Stimulated activated naive CD4-positive, alpha-beta T cell (primary cell): ENCODE data around the gene PLEKHA5.
"Not testable (repeated sequence)": the region's sequence is repeated elsewhere in the genome, so short reads cannot be mapped to it uniquely, and the experiment has no call there.

Source experiments
- DNase-seq, 6 experiments: peaks; one replicate each; lab custom pipeline; 2025; lab: John Stamatoyannopoulos, UW

The PLEKHA5 gene, protein sequence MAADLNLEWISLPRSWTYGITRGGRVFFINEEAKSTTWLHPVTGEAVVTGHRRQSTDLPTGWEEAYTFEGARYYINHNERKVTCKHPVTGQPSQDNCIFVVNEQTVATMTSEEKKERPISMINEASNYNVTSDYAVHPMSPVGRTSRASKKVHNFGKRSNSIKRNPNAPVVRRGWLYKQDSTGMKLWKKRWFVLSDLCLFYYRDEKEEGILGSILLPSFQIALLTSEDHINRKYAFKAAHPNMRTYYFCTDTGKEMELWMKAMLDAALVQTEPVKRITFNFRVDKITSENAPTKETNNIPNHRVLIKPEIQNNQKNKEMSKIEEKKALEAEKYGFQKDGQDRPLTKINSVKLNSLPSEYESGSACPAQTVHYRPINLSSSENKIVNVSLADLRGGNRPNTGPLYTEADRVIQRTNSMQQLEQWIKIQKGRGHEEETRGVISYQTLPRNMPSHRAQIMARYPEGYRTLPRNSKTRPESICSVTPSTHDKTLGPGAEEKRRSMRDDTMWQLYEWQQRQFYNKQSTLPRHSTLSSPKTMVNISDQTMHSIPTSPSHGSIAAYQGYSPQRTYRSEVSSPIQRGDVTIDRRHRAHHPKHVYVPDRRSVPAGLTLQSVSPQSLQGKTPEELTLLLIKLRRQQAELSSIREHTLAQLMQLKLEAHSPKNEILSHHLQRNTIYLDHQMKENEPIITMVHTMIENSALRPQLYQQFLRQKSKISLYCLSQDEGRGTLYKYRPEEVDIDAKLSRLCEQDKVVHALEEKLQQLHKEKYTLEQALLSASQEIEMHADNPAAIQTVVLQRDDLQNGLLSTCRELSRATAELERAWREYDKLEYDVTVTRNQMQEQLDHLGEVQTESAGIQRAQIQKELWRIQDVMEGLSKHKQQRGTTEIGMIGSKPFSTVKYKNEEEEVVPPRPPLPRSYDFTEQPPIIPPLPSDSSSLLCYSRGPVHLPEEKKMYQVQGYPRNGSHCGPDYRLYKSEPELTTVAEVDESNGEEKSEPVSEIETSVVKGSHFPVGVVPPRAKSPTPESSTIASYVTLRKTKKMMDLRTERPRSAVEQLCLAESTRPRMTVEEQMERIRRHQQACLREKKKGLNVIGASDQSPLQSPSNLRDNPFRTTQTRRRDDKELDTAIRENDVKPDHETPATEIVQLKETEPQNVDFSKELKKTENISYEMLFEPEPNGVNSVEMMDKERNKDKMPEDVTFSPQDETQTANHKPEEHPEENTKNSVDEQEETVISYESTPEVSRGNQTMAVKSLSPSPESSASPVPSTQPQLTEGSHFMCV

DNA sequence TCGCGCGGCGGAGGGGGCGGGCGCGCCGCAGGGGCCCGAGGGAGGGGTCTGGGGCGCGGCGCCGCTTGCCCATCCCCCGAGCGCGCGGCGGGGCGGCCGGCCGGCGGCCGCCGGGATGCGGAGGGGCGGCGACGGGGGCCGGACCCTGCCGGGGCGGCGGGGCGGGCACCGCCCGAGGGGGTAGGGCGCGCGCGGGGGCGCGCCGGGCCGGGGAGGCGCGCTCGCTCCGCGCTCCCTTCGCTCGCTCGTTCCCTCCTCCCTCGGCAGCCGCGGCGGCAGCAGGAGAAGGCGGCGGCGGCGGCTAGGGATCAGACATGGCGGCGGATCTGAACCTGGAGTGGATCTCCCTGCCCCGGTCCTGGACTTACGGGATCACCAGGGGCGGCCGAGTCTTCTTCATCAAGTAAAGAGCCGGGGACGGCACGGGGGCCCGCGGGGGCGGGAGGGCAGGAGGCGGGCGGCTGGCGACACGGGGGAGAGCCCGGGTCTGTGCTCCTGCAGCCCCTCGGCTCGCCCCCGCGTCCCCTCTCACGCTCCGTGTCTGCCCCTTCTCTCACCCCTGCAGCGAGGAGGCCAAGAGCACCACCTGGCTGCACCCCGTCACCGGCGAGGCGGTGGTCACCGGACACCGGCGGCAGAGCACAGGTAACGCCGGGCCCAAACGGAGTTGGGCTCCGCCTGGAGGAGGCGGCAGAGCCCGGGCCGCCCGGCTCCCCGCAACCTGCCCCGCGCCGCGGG is at the start of gene PLEKHA5:
TSS of gene PLEKHA5 (plus strand) at position 248 of the 738 bp plus-strand sequence. CDS start at position 315, 67 bp downstream.
- DNase-seq: peak in 3 of 6 experiments; percentile 4 to 35 (median 31)

DNA sequence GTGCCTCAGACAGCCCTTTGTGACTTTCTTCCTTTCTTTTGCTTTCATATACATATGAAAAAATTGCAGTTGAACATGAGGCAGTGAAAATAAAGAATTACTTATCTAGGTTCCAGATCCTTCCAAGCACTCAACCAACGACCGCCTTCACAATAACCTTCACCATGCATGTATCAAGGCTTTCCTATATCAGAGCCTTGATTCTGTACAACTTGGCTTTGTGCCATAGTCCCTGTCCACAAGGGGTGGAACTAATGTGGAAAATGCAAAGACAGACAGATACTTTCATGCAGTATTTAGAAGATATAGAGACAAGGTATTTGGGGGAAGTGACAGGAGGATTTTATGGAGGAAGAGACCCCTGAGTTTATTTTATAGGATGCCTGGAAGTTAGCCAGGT is 48.6 kb upstream of the PLEKHA5 start:
- no peak for DNase-seq

DNA sequence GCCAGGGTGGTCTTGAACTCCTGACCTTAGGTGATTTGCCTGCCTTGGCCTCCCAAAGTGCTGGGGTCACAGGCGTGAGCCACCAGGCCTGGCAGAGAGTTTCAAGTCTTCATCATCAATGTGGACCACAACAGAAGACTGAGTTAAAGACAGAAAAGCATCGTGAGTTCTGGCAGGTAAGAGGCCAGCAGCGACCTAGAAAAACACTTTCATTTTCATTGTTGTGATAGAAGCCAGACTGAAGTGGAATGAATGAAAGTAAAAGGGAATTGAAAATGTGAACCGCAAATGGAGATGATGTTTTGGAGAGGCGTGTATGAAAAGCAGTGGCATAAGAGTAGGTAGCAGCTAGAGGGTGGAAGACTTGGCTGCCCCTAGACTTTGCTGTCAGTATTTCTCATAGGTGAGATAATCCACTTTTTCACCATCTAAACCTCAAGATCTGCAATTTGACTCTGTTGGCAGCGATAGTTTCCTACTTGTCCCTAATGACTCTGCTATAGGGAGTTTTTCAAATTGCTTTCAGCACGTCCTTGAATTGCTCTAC is 47.1 kb upstream of the PLEKHA5 start:
- no peak for DNase-seq

DNA sequence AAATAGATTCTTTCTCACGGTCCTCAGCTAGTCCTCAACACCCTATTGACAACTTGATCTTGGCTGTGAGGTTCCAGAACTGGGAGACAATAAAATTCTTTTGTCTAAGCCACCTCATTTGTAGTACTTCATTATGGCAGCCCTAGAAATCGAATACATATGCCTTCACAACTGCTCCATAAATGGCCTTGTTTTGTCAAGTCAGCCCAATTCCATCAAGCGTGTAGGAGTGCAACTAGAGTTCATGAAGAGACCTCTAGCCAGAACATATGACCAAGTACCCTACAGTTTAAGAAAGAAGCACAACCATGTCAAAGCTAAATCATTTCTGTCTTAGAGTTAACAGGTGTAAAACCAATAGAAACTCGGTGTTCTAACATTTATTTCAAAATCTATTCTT is 45.0 kb upstream of the PLEKHA5 start:
- no peak for DNase-seq

DNA sequence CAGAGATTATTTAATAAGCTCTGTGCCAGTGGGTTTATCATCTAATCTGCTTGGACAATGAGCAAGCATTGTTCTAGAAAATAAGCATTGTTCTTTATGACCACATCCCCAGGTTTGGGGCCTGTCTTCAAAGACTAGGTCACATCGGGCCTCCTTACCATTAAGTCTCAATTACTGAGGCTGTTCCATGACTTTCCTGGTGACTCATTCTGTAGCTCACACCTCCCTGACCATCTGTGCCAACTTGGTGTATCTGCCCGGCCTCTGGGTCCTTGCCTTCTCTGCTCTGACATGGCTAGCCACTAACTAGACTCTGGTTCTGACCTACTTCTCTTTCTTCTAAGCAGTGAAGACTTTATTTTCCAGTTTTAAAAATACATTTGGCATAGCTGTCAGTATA is 44.4 kb upstream of the PLEKHA5 start:
- no peak for DNase-seq

DNA sequence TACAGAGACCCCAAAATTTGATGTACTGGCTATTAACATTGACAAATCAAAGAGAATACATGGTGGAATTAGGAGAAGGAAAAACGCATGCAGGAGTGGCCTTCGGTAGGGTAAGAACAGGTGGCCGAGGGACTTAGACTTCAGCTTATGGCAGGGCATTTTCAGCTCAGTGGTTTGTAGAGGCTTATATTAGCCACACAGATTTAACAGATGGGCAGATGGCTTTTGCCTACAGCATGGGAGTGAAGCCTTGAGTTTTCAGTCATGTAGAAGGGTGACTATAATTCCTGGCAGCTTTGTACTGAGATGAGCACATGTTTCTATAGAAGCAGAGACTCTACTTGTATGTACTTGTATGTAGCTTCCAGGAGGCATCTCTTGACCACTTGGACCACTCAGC is 40.9 kb upstream of the PLEKHA5 start:
- DNase-seq: no peak

DNA sequence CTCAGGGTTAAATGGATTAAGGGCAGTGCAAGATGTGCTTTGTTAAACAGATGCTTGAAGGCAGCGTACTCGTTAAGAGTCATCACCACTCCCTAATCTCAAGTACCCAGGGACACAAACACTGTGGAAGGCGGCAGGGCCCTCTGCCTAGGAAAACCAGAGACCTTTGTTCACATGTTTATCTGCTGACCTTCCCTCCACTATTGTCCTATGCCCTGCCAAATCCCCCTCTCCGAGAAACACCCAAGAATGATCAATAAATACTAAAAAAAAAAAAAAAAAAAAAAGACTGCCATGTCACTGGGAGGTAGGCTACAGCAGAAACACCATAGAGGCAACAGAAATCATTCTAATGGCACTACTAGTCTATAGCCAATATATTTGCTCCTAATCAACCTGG is 37.1 kb upstream of the PLEKHA5 start:
- DNase-seq: not testable (repeated sequence)

DNA sequence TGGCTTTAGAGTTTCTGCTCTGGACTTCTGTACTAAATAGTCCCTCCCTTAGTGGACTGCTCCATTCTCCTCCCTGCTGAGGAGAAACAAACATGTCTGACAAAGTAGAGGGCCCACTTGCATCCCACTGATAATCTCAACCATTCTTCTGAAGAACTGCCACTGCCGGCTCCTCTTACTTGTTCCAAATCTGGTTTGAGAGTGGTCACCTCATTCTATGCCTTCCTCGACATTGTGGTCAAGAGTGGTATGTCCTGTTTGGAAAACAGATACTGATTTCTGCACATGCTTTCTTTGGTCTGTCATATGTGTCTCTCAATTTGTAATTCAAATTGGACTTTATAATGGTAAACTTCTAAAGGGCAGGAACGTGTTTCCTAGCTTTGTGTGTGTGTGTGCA is 36.3 kb upstream of the PLEKHA5 start:
- DNase-seq: no peak

DNA sequence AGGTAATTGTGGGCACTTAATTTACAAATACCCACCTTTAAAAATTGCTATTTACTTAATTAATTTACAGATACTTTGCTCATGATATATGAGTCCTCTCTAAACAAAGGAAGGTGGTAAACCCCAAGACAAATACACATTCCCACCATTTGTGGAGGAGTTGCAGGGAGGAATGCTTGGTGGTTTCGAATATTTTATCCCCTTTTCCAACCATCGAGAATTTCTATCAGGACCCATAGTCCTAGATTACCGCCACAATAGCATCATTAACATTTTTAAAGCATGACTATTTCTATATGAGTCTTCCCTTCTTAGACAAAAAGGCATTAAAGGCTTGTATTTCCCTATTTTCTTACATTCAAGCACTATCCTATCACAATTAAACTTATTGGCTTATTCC is 34.2 kb upstream of the PLEKHA5 start:
- no peak for DNase-seq

DNA sequence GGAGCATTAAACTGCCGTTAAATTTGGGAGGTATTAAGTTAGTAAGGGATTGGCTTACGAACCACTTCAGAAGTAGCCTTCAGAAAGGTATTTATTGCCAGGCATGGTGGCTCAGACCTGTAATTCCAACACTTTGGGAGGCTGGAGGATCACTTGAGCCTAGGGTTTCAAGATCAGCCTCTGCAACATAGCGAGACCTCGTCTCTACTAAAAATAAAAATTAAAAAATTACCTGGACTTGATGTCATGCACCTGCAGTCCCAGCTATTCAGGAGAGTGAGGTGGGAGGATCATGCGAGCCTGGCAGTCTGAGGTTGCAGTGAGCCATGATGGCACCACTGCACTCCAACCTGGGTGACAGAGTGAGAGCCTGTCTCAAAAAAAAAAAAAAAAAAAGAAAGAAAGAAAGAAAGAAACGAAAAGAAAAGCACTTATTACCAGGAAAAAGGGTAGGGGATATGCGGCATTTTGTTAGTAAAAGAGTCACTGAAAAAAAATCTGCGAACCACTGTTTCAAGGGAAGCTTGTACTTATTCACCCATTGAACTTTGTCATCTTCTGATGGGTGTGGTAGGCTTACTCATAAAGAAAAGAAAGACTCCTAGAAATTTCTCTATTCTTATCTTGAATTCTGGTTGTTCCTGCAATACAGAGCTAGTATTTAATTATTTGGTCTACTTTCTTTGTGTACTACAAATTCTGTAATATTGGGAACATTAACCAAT is 33.6 kb upstream of the PLEKHA5 start:
- DNase-seq: no peak

DNA sequence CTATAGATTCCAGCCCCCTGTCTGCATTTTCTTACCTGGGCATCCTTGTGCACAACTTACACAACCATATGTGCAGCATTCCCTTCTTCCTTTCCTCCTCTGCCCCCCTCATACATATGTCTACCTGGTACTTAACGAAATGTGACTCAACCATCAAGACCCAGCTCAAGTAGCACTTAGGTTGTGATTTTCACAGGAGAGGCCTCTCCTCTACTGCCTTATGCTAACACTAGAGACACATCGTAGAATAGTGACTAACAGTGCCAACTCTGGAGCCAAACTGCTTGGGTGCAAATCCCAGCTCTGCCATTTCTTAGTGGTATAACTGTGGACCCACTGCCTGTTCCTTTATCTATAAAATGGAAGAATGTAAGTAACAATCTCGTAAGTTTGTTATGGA is 24.1 kb upstream of the PLEKHA5 start:
- DNase-seq: no peak

DNA sequence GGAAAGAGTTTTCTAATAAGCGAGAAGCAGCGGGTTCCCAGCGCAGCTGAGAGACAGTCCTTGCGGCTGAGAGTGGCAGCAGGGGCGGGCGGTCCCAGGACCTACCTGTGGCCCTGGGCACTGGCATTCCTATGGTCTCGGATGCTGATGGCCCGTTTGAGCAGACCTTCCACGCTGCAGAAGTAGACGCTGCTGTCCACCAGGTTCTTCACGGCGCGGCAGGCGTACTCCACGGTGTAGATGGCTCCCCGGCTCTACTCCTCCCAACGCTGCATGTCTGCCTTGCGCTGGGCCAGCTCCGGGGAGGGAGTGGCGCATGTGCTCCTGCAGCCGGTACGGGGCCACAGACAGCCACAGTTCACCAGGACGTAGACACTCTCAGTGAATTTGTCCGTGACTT is 21.8 kb upstream of the PLEKHA5 start:
- no peak for DNase-seq

DNA sequence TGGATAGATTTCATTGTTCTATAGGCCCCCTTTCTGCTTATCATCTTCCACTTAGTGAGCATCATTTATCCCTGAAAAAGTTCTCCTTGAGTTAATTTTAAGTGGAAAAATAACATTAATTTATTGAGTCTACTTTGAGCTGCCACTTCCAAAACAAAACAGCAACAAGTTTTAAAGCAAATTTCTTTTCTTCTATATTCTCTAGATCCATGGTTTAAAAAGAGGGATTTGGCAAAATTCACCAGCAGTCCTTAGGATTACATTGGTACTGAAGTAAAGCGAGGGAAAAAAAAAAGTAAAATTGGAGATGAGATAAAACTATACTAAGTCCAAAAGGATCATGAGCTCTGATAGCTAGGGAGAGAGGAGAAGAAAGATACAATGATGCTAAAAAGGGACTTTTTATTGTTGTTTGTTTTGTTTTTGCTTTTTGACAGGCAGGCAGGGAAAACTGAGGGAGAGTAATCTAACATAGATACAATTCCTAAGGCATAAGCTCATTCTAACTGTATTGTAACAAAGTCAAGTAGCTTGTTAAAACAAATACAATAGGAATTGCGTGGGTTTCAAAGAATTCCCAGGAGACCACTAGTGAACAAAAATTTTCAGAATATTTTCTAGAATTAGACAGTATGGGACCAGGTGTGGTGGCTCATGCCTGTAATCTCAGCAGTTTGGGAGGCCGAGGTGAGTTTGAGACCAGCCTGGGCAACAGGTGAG is 19.2 kb upstream of the PLEKHA5 start:
- DNase-seq: no peak

DNA sequence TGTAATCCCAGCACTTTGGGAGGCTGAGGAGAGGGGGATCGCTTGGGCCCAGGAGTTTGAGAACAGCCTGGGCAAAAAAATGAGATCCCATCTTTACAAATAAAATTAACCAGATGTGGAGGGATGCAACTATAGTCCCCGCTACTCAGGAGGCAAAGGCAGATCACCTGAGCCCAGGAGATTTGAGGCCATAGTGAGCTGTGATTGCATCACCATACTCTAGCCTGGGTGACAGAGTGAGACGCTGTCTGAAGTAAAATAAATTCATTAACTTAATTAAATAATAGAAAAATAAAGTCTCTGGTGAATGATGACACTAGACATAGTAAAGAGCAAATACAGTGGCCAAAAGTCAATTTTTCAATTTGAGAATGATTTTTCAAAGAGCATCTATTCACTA is 16.1 kb upstream of the PLEKHA5 start:
- DNase-seq: no peak

DNA sequence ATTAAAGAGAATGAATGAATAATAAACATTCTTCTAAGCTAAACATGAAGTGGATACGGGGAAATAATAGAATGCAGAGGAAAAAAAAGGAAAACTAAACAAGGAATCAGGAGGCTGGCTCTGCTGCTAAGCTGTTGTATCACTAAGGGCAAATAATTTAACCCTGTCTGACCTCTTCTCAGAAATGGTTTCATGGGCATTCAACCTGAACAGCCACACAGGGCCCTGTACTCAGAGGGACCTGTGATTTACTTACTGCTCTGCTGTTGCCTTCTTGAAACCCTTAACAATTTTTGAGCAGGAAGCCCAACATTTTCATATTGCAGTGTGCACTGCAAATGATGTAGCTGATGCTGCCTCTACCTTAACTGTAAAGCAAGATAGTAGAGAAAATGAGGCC is 14.2 kb upstream of the PLEKHA5 start:
- no peak for DNase-seq

DNA sequence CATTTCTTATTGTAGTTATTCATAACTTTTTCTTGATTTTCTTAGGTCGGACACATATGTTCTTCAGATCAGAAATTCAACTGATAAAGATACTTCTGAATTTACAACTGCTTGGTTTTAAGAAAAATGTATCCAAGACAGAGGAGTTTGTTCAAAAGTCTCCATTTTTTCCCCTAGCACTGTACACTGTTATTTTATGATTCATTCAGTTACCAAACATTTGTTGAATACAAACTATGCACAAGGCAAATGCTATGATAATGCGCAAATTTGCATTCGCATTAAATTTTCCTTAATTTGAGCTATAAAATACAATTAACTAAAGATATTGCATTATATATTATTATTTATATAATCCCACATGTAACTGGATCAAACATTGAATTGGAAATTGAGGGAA is 10.1 kb upstream of the PLEKHA5 start:
- DNase-seq: no peak

DNA sequence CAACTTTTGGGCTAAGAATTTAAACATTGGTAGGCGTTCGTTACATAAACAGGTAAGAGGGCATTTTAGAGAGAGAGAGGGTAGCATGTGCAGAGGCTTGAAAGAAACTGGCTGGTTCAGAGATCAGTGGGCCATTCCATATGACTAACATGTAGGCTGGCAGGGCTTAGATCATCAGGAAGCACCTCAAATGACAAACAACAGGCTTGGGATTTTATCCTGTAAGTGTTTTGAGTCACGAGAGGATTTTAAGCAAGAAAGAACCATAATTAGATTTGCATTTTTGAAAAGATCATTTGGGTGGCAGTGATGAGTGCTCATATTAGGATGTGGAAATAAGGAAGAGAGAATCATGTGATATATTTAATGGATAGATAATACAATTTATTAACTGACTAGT is 8.7 kb upstream of the PLEKHA5 start:
- DNase-seq: no peak

DNA sequence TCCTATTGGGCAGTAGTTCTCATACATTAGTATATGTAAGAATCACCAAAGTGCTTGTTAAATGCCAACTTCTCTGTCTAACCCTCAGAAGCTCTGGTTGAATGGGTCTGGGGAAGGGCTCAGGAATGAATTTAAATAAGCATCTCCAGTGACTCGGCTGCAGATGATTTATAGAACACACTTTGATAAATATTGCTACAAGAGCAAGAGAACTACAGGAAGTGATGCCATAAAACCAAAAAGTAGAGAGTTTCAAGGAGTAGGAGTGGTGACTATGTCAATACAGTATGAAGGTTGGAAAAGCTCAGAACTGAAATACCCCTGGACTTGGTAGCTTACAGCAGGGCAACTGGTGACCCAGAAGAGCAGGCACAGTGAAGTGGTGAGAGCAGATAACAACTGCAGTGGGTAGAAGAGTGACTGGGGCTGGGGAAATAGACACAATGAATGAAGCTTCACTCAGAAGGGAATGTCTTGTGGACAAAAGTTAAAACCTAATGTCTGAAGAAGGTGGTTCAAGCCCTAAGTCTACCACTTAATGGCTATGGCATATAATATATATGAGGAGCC is 8.0 kb upstream of the PLEKHA5 start:
- no peak for DNase-seq

DNA sequence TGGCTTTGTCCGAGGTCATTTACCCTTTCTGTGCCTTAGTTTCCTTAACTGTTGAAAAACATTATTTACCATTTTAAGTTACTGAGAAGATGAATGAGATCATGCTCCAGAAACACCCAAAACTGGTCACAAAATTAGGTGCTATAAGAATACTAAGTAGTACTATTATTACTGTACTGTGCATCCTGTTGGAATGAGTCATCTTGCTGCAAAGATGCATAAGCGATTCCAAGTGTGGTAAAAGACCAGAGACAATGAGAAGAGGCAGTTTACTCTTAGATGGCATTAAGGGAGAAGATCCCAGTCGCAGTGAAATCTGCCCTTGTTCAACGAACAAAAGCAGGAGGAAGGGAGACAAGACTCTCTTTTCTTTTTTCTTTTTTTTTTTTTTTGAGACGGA is 4.2 kb upstream of the PLEKHA5 start:
- DNase-seq: no peak

DNA sequence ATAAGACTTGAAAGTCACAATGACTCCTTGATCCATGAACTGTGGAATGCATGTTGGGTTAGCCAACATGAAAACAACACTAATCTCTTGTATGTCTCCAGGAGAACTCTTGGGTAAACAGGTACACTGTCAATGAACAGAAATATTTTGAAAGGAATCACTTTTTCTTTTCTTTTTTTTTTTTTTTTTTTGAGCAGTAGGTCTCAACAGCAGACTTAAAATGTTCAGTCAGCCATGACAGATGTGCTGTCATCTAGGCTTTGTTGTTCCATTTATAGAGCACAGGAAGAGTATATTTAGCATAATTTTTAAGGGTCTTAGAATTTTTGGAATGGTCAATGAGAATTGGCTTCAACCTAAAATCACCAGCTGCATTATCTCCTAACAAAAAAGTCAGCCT is 2.3 kb upstream of the PLEKHA5 start:
- DNase-seq: no peak
